ENCODE results near the gene FLAD1.

FLAD1 gene

GRCh38 chr1:155018617-155019348 is 35.6 kb downstream of the FLAD1 start:
- no peak for DNase-seq

- no peak for DNase-seq
Observed at GRCh38 chr1:155019377-155020245, 36.5 kb downstream of the FLAD1 start.

DNA sequence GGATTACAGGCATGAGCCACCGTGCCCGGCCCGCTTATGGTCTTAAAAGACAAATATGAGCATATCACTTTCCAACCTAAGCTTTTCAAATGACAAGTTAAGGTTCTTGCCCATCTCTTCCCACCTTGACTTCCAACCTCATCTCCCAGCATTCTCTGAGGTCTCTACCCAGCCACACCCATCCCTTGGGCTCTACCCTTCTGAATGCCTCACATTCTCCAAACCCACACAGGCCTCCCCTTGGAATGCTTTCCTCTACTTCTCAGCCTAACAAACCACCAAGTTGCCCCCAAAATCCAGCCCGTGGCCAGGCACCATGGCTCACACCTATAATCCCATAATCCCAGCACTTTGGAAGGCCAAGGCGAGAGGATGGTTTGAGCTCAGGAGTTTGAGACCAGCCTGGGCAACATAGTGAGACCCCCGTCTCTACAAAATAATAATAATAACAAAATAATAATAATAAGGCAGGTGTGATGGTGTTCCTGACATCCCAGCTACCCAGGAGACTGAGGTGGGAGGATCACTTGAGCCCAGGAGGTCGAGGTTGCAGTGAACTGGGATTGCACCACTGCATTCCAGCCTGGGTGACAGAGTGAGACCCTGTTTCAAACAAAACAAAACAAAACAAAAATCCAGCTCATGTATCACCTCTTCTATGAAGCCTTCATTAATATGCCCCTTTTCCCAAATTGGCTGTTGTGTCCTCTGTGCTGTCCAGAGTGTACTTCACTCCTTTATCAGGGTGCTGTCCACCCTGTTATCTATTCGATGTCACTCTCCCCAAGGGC is 39.2 kb downstream of the FLAD1 start:
- DNase-seq: no peak

- no peak for DNase-seq
Observed at GRCh38 chr1:155022927-155023236, 39.7 kb downstream of the FLAD1 start.

- DNase-seq: no peak
Observed at GRCh38 chr1:155023627-155024026, 40.5 kb downstream of the FLAD1 start.

GRCh38 chr1:155024315-155024714 is 41.2 kb downstream of the FLAD1 start:
- no peak for DNase-seq

DNA sequence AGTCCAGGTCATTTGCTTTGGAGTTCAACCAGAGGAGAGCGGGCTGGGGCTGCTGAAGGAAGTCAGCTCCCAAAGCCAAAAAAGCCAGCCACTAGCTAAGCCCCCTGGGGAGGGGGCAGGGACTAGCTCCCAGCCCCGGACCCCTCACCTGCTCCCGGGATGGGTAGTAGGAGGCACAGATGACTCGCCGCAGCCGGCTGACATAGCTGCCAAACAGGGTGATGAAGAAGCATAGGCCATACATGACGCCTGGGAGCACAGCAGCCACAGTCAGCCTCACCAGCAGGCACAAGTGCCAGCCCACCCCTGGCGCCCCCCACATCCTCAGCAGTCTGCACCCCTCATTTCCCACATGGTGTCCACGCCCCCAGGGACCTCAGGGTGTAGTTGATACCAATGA is 43.0 kb downstream of the FLAD1 start:
- DNase-seq: no peak

DNA sequence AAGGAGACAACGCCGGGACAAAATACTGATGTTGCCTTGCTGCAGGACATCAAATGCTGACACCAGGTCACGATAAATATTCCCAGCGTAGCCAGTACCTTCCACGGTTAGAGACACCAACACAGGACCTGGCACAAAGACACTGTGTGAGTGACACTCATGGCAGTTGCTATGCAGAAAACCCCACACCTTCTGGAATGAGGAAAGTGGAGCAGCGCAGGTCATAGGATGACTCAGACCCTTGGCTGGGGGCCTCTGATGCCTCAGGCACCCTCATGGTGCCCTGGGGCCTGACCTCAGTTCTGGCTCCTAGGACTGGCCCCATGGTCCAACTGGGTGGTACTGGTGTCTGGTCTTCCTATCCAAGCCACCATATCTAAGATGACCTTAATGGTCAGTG is 43.4 kb downstream of the FLAD1 start:
- DNase-seq: no peak

DNA sequence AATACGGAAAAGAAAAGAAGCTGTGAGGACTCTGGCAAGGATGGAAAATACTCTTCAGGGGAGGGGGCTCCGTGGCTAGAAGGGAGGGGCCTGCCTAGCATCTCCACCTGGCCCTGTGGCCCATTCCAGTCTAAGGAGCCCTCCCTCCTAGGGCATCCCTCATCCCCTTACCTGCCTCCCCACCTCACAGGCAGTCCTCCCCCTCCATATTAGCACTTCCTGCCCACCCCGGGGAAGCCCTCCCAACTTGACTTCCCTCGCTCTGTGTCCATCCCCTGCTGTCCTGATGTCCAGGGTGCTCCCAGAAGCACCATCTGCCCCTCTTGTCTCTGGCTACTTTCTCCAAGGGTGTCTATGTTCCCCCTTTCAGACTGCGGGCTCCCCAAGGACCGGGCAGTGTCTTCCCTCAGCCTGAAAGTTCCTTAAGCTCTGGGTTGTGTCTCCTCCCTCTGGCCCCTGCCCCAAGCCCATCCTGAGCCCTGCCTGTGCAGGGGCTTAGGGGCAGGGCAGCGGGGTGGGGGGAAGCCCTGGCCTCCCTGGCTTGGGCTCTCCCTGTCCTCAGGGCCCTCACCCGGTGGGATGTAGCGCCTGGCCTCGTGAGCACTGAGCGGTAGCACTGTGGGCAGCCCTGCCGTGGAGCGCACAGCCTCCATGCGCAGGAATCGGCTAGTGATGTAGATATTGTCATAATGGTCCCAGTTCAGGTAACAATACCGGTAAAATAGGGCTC is 46.5 kb downstream of the FLAD1 start:
- no peak for DNase-seq

GRCh38 chr1:155030243-155030795 is 47.2 kb downstream of the FLAD1 start:
- DNase-seq: no peak

DNA sequence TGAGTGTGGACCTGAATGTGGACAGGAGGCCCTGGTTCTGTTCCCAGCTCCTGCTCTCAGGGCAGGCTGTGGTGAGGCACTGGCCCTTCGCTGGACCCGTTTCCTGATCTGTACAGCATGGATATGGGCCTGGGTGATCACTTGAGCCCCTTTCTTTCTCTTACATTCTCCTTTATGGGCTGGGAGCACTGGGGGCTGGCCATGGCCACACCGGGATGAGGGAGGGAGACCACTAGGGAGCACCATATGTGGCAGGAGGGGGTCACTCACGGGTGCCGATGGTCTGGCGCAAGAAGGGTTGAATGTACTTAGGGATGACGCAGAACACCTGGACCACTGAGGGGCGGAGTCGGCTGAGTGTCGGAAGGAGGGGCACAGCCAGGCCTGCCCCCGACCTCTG is 47.8 kb downstream of the FLAD1 start:
- DNase-seq: no peak

DNA sequence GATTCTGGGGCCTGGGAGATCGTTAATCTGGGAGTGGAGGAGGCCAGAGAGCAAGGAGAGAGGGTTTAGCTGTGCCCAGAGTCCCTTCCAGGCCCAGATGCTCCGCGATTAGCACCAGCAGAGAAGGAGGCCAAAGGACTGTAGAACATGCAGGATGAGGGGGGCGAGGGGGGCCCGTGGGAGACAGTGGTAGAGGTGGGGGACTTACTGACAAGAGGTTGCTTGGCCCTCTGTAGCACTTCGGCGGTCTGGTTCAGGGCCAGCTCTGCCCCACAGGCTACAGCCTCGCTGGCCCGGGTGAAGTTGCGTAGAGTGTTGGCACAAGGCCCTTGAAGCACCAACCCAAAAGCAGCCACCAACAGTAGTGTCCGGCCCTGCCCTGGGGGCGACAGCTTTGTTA is 49.7 kb downstream of the FLAD1 start:
- DNase-seq: no peak

DNA sequence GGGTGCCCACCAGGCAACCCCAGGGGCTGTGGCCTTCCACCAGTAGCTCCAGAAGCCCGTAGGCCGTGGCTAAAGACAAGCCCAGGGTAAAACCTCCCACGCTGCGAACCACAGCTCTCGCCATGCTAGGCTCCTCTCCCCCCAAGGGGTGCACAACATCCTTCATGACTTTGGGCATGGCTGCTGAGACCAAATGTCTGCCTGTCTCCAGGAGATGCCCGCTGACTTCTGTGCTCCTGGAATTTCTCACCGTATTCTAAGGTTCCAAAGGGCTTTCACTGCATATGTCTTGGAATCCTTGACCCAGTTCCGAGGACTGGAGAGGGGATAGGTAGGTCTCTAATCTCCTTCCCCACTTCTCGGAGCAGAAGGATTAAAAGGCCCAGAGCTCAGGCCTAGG is 50.4 kb downstream of the FLAD1 start, which contains the start of the genes DCST1 and DCST2:
TSS of gene DCST1 (plus strand) at position 301 of the 400 bp plus-strand sequence. CDS start 213 bp downstream, outside the sequence.
TSS of gene DCST2 (minus strand) at position 258 of the 400 bp plus-strand sequence. CDS start at position 178, 80 bp downstream.
- DNase-seq: no peak

- no peak for DNase-seq
Observed at GRCh38 chr1:155034318-155035208, 51.4 kb downstream of the FLAD1 start.

DNA sequence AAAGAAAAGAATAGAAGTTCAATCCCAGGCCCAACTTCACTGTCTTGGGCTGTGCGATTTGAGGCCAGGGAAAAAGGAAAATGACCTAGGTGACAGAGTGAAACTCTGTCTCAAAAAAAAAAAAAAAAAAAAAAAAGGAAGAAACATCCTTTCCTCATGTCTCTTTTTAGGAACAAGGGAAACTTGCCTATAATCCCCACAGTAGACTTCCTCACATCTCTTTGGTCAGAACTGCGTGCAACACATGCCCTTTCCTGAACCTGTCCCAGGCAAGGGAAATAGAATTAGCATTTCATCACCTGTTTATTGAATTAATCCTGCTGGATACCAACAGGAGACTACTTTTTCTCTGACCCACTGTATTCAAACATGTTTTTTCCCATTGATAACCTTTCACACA is 52.8 kb downstream of the FLAD1 start:
- DNase-seq: no peak

DNA sequence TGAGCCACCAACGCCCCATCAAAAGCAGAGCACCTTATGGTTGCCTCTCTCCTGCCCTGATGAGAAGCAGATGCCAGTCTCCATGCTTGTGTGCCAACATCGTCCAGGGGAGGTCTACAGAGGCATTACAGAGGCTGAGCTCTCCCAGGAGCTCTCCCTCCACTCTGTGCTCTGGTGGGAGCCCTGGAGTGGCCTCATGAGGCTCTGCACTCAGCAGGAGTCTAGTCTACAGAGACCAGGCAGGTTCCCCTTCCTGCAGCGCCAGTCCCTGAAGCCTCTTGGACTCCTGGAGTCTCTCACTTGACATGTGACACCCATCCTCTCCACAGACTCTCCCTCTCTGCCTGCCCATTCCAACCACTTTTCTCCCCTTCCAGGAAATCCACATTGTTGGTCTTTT is 53.9 kb downstream of the FLAD1 start:
- DNase-seq: no peak

GRCh38 chr1:155037851-155038441 is 54.8 kb downstream of the FLAD1 start:
- DNase-seq: no peak

GRCh38 chr1:155038602-155039307 is 55.6 kb downstream of the FLAD1 start:
- DNase-seq: no peak

DNA sequence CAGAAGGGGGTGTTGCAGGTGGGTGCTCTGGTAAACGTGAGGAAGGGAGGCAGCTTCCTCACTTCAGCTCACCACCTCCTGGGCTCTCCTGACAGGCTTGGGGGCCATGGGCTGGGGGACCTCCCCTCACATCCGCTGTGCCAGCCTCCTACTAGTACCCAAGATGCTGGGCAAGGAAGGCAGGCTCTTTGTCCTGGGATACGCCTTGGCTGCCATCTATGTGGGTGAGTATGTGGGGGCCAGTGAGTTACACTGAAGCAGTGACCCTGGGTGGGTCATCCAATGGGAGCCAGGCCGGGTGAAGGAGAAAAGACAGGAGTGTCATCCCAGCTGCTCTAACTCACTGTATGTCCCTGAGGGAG is 56.1 kb downstream of the FLAD1 start:
- no peak for DNase-seq
